K562 (cell line): ENCODE measurements around the gene FCAMR. TPM values are rescaled to one million over a fixed set of nuclear protein-coding genes. Genes with fewer than 3 reads are reported as not detected.

ENCODE experiments used
- DDX20 ChIP-seq: fragments of 450-650 bp; IDR thresholded peaks from 2 replicates; pipeline ENCODE4 v1.6.1; 2016; ENCODE audit warnings: missing genetic modification characterization, low read depth, mild to moderate bottlenecking, missing compliant biosample characterization, moderate library complexity
- FOXA3 ChIP-seq, 2 experiments: fragments of 450-650 bp in 1 of 2; sonication (generic) in 1 of 2; formaldehyde crosslinking; IDR thresholded peaks in 1 of 2; conservative IDR thresholded peaks in 1 of 2; 2 replicates each; pipeline versions ENCODE4 v1.4.0 to v1.8.0; 2020 to 2022; ENCODE audit warnings: mild to moderate bottlenecking in 2 of 2, missing genetic modification reagents in 1 of 2
- GTF3C2 ChIP-seq: IDR thresholded peaks from 3 replicates; pipeline ENCODE4 v1.6.1; 2011; ENCODE audit warnings: borderline replicate concordance, mild to moderate bottlenecking, moderate library complexity; ENCODE audit not compliant: insufficient read length; ENCODE audit errors: extremely low read depth
- HEY1 ChIP-seq: fragments of 250-450 bp; sonication (Bioruptor Pico); IDR thresholded peaks from 2 replicates; pipeline ENCODE4 v1.5.0; 2020; ENCODE audit warnings: mild to moderate bottlenecking, moderate library complexity, borderline replicate concordance
- HNRNPH1 ChIP-seq: fragments of 200-400 bp; formaldehyde crosslinking; optimal IDR thresholded peaks from 2 replicates; pipeline ENCODE3; 2017; ENCODE audit warnings: low read depth, mild to moderate bottlenecking, low read length, moderate library complexity
- KLF6 ChIP-seq: fragments of 250-450 bp; sonication (Bioruptor Pico); IDR thresholded peaks from 2 replicates; pipeline ENCODE4 v1.4.0; 2020; ENCODE audit warnings: mild to moderate bottlenecking, moderate library complexity, borderline replicate concordance
- NCOA2 ChIP-seq, 2 experiments: fragments of 450-650 bp; IDR thresholded peaks; 2 replicates each; pipeline ENCODE4 v1.6.1; 2018; ENCODE audit warnings: mild to moderate bottlenecking in 2 of 2, moderate library complexity in 1 of 2; ENCODE audit not compliant: partially characterized antibody in 2 of 2
- NFE2 ChIP-seq: IDR thresholded peaks from 2 replicates; pipeline ENCODE4 v1.6.1; 2014; ENCODE audit warnings: antibody characterized with exemption, low read depth
- POLR3A ChIP-seq: IDR thresholded peaks from 2 replicates; pipeline ENCODE4 v1.6.1; 2011; ENCODE audit warnings: borderline replicate concordance, mild to moderate bottlenecking, moderate library complexity; ENCODE audit not compliant: insufficient read length, insufficient read depth; ENCODE audit errors: extremely low read depth
- PPARD ChIP-seq: fragments of 250-450 bp; sonication (Bioruptor Pico); IDR thresholded peaks from 2 replicates; pipeline ENCODE4 v1.8.0; 2022; ENCODE audit warnings: inconsistent platforms, mild to moderate bottlenecking, moderate library complexity
- SREBF2 ChIP-seq: sonication (generic); formaldehyde crosslinking; IDR thresholded peaks from 2 replicates; pipeline ENCODE4 v1.4.0; 2020; ENCODE audit warnings: mild to moderate bottlenecking, missing genetic modification reagents
- TCF7 ChIP-seq: sonication (generic); IDR thresholded peaks from 2 replicates; pipeline ENCODE4 v1.6.1; 2016; ENCODE audit warnings: antibody characterized with exemption, borderline replicate concordance
- THAP12 ChIP-seq: fragments of 250-450 bp; sonication (Bioruptor Pico); IDR thresholded peaks from 2 replicates; pipeline ENCODE4 v1.9.0; 2021; ENCODE audit warnings: mild to moderate bottlenecking, inconsistent platforms
- polyA plus RNA-seq, 8 experiments: library from polyadenylated mRNA; depleted of rRNA in 4 of 8; stranded (reverse) in 5 of 8; unstranded in 3 of 8; fragments of >200 nt; fragmentation: Nextera tagmentation in 2 of 8; fragmentation: Illumina TruSeq in 1 of 8; extraction: Ambion mirVana in 2 of 8; extraction: Trizol in 1 of 8; gene quantifications; 2 replicates each; pipeline versions ENCODE4 v1.2.1 to v1.2.3, GENCODE V29; 2011 to 2014; ENCODE audit warnings: inconsistent platforms in 1 of 8, missing spikeins in 1 of 8
- total RNA-seq, 7 experiments: library from RNA; depleted of rRNA in 6 of 7; stranded (reverse); fragments of >200 nt in 6 of 7; fragmentation: Illumina TruSeq in 2 of 7; extraction: Trizol in 2 of 7; gene quantifications; 2 replicates each; pipeline versions ENCODE4 v1.2.1 to v1.2.3, GENCODE V29; 2011 to 2021; ENCODE audit warnings: low replicate concordance in 1 of 7
- TF ChIP-seq, protein P1 (sequence below): sonication (generic); formaldehyde crosslinking; IDR thresholded peaks from 2 replicates; pipeline ENCODE4 v1.8.0; 2023; ENCODE audit warnings: mild to moderate bottlenecking, missing genetic modification reagents
- TF ChIP-seq, protein P2 (sequence below): fragments of 250-450 bp; sonication (Bioruptor Pico); IDR thresholded peaks from 2 replicates; pipeline ENCODE4 v1.5.0; 2020; ENCODE audit warnings: mild to moderate bottlenecking
- TF ChIP-seq, protein P3 (sequence below): conservative IDR thresholded peaks from 2 replicates; pipeline ENCODE4 v1.6.1; 2011; ENCODE audit warnings: low read depth, mild to moderate bottlenecking, low read length; ENCODE audit not compliant: control insufficient read depth

Gene FCAMR
- total and polyA plus RNA-seq, 9 of the 15 experiments (the other 6 are each of a cell fraction or from before 2014, with no cell fraction given): not detected

DNA sequence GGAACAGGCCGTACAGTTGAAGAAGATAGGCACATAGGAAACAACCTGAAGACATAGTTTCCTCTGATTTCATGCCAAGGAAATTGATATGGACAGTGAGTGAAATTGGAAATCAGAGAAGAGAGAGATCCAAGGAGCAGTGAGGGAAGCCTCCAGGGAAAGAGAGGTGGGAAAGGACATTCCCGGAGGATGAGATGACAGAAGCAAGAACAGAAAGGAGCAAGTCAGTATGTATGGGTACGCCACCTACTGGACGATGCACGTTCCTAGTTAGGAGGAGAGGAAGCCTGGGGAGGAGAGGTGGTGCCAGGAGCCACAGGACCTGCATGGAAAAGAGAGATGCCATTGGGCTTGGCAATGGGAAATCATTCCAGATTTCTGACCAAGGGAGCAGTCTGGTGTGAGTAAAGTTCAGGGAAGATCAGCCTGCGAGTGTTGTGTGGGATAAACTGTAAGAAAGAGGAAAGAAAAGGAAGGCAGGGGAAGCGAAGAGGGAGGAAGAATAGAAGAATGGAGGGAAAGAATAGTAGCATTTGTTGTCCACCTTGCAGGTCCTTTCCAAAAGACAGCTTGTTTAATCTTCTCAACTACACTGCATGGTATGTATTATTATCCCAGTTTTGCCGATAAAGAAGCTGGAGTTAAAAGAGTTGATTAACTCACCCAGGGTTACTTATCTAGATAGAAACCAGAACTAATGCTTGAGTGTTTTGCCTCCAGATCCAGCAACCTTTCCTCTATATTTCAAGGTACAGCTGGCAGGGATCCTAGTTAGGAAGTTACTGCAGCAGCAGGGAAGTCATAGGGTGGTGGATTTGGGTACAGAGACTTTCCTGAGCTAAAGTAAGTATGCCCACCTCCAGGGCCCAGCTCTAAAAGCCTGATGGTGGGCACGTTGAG is 34.9 kb upstream of the FCAMR start (continued):
- TF ChIP-seq GTF3C2 (no peak), TCF7 (no peak), HNRNPH1 (no peak), POLR3A (no peak), NCOA2 (IDR thresholded peaks at IDR 0.05; ENCODE audit: partially characterized antibody in 2 of 2) (no peak), FOXA3 (CRISPR knock-in tag; conservative IDR thresholded peaks at IDR 0.05 in 1 of 2, IDR thresholded peaks at IDR 0.05 in 1 of 2) (no peak), PPARD (CRISPR knock-in tag) (no peak), SREBF2 (CRISPR knock-in tag) (no peak), NFE2 (no peak; the same call in 1 of the 2 replicates), KLF6 (CRISPR knock-in tag) (no peak), DDX20 (tag) (no peak), THAP12 (CRISPR knock-in tag) (no peak; the same call in 1 of the 2 replicates), HEY1 (CRISPR knock-in tag) (no peak)
- TF ChIP-seq, protein P1, sequence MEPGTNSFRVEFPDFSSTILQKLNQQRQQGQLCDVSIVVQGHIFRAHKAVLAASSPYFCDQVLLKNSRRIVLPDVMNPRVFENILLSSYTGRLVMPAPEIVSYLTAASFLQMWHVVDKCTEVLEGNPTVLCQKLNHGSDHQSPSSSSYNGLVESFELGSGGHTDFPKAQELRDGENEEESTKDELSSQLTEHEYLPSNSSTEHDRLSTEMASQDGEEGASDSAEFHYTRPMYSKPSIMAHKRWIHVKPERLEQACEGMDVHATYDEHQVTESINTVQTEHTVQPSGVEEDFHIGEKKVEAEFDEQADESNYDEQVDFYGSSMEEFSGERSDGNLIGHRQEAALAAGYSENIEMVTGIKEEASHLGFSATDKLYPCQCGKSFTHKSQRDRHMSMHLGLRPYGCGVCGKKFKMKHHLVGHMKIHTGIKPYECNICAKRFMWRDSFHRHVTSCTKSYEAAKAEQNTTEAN (CRISPR knock-in tag): no peak
- TF ChIP-seq, protein P2, sequence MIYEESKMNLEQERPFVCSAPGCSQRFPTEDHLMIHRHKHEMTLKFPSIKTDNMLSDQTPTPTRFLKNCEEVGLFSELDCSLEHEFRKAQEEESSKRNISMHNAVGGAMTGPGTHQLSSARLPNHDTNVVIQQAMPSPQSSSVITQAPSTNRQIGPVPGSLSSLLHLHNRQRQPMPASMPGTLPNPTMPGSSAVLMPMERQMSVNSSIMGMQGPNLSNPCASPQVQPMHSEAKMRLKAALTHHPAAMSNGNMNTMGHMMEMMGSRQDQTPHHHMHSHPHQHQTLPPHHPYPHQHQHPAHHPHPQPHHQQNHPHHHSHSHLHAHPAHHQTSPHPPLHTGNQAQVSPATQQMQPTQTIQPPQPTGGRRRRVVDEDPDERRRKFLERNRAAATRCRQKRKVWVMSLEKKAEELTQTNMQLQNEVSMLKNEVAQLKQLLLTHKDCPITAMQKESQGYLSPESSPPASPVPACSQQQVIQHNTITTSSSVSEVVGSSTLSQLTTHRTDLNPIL (CRISPR knock-in tag): no peak
- TF ChIP-seq, protein P3, sequence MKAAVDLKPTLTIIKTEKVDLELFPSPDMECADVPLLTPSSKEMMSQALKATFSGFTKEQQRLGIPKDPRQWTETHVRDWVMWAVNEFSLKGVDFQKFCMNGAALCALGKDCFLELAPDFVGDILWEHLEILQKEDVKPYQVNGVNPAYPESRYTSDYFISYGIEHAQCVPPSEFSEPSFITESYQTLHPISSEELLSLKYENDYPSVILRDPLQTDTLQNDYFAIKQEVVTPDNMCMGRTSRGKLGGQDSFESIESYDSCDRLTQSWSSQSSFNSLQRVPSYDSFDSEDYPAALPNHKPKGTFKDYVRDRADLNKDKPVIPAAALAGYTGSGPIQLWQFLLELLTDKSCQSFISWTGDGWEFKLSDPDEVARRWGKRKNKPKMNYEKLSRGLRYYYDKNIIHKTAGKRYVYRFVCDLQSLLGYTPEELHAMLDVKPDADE: no peak
